ENCODE results near the gene NOL3. TPM values are rescaled to one million over a fixed set of nuclear protein-coding genes. Genes with fewer than 3 reads are reported as not detected.

The NOL3 gene
- total and polyA plus RNA-seq, 2 of the 4 experiments (the other 2 are of a cell fraction) = 6.1 to 17.2 TPM

DNA sequence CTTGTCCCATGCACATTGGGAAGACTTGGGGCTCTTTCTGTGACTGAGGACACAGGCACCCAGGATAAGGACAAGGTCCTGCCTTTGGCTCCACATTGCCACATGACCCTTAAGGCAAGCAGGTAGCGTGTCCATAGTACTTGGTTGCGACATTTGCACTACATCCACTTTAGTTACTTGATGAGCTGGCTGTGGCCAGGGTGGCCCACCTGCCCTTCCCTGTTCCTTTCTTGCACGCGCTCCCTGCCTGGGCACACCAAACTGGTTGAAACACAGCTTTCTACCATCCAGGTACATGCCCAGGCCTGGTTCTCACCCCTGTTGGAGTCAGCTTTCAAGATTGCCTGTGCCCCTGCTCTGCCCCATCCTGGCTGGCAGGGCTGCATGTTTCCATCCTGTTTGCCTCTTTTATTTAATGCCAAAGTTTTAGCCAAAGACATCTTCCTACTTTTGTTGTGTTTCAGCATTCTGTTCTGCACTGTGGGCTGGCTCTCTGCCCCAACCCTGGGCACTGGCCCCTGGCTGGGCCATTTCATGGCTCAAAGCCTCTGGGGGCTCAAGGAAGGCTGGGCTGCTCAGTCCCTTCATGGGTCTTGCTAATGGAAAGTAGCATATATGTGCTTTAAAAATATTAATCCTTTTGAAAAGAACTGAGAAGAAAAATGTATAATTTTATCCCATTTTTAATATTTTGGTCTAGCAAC lies 22.7 kb upstream of the NOL3 start:
- no peak overlapping the region for H2BK5ac ChIP-seq (ENCODE audit: low read depth, low read length, poor library complexity, severe bottlenecking)
- no peak overlapping the region for H2BK15ac ChIP-seq (ENCODE audit: low read depth, low read length)
- DNase-seq (no peak), ATAC-seq (ENCODE audit: low read depth) (no peak)
- H3K36me3 ChIP-seq (ENCODE audit: control insufficient read depth, insufficient read depth, low read length) = peaks cover 57% of the 10 kb centered on the region
- H3K56ac ChIP-seq (ENCODE audit: extremely low read depth, insufficient read depth, low read length) = no peak overlapping the region
- no peak overlapping the region for H2BK20ac ChIP-seq (ENCODE audit: low read depth, low read length)
- no peak overlapping the region for H4K5ac ChIP-seq (ENCODE audit: low read depth, low read length)
- 91% methylated on average over 4 of the region's 4 CpGs; no CpG with 5 or more reads in 1 of the 2 experiments for WGBS, 2 experiments (ENCODE audit: extremely low coverage in 2 of 2, insufficient read length in 1 of 2)
- BruUV-seq (replicated peaks) = TSS peak; percentile 56
- dilution Hi-C loops (cut with HindIII; ENCODE audit: low sequenced_read_pairs, unreplicated experiment) = no loop called here
- H3K14ac ChIP-seq (replicated peaks; ENCODE audit: low read depth, low read length) = no peak overlapping the region
- no peak overlapping the region for H4K91ac ChIP-seq (ENCODE audit: insufficient read depth, low read depth, low read length)
- no peak overlapping the region for H2BK120ac ChIP-seq (ENCODE audit: low read depth, low read length)
- H2AFZ ChIP-seq (replicated peaks; ENCODE audit: low read length, poor library complexity) = no peak overlapping the region
- H3K79me1 ChIP-seq (ENCODE audit: low read depth in 1 of 2, low read length in 2 of 2) = peaks cover 0 to 30% of the 10 kb centered on the region in 2 experiments; a peak in 2 of 4 replicates
- H3K18ac ChIP-seq (ENCODE audit: low read depth, low read length) = no peak overlapping the region
- CTCF ChIA-PET = no interaction called here
- H3K4me1 ChIP-seq (ENCODE audit: control insufficient read depth, insufficient read depth, low read length) = peaks cover 5% of the 10 kb centered on the region; the same call in 1 of the 2 replicates
- H2AK5ac ChIP-seq (ENCODE audit: low read depth, low read length) = no peak overlapping the region
- no peak for TF ChIP-seq SMC3 (IDR thresholded peaks at IDR 0.05; ENCODE audit: low read depth, low read length)
- no peak for TF ChIP-seq RAD21 (IDR thresholded peaks at IDR 0.05; ENCODE audit: low read length)
- no peak for TF ChIP-seq FOS (IDR thresholded peaks at IDR 0.05; ENCODE audit: low read depth, low read length)
- 0 out of 2 replicates have a peak, but pooled peaks have one; percentile 24 for TF ChIP-seq CEBPB (IDR thresholded peaks at IDR 0.05; ENCODE audit: low read depth, low read length)
- TF ChIP-seq POLR2A (IDR thresholded peaks at IDR 0.05; ENCODE audit: low read depth, low read length) = no peak
- H2AK9ac ChIP-seq (replicated peaks; ENCODE audit: low read depth, low read length, poor library complexity) = peak overlapping the region; percentile 48
- in situ Hi-C loops (cut with MboI; ENCODE audit: low sequenced_read_pairs) = no loop called here
- no peak overlapping the region for H3K4me3 ChIP-seq (ENCODE audit: insufficient read depth, low read depth, low read length)
- H3K9me1 ChIP-seq (ENCODE audit: insufficient read depth, low read length) = peaks cover 4% of the 10 kb centered on the region; the same call in 1 of the 2 replicates
- no peaks in the 10 kb centered on the region for H3K27me3 ChIP-seq (ENCODE audit: control insufficient read depth, insufficient read depth, low read length)
- H3K23ac ChIP-seq (ENCODE audit: low read depth, low read length) = no peak overlapping the region
- intact Hi-C loops (cut with micrococcal nuclease) = no loop called here
- no peak overlapping the region for H4K8ac ChIP-seq (ENCODE audit: low read depth in 2 of 2, low read length in 2 of 2)
- H3K4me2 ChIP-seq (ENCODE audit: low read depth, low read length) = no peak overlapping the region
- H3K9me3 ChIP-seq (ENCODE audit: control insufficient read depth, insufficient read depth, low read length) = no peaks in the 10 kb centered on the region
- no peak overlapping the region for H3K9ac ChIP-seq (ENCODE audit: low read depth, low read length)
- no peak overlapping the region for H3K4ac ChIP-seq (ENCODE audit: low read depth, low read length)
- peaks cover 7% of the 10 kb centered on the region; the same call in 1 of the 2 replicates for H4K20me1 ChIP-seq (ENCODE audit: insufficient read depth, low read length)
- no peak overlapping the region for H3K27ac ChIP-seq (ENCODE audit: insufficient read depth, low read length)
- POLR2A ChIA-PET (ENCODE audit: unreplicated experiment) = no interaction called here
